EH (cell line): ENCODE results near the gene PMEL.
"Not testable (repeated sequence)": the region's sequence is repeated elsewhere in the genome, so short reads cannot be mapped to it uniquely, and the experiment has no call there.

Experiments
- DNase-seq: peaks from one replicate; pipeline ENCODE4 v3.0.0-alpha.2; 2015; ENCODE audit warnings: low read depth

PMEL gene

DNA sequence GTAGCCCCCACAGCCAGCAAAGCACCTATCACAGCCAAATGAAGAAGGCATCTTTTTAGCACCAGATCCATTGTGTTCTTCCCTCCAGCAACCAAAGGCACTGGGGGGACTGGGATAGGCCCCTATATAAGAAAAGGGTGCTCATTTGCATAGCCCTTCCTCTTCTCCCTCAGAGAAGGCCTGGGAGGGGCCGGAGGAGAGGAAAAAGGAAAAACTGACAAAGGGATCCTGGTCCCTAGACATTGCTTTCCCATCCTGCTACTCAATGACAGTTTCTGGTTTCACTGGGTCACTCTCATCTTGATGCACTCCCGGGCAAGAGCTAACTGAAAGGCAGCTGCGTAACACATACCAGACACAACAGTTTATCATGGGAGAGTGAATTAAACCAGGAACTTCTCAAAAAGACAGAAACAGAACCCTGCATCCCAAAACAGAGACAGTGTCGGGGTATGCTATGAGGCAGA is at the start of gene PMEL:
Gene PMEL, minus strand, starts transcription at position 102 of the 467 bp plus-strand sequence. Its CDS starts 31 bp downstream, at position 71.
- DNase-seq, result peak; percentile 27

DNA sequence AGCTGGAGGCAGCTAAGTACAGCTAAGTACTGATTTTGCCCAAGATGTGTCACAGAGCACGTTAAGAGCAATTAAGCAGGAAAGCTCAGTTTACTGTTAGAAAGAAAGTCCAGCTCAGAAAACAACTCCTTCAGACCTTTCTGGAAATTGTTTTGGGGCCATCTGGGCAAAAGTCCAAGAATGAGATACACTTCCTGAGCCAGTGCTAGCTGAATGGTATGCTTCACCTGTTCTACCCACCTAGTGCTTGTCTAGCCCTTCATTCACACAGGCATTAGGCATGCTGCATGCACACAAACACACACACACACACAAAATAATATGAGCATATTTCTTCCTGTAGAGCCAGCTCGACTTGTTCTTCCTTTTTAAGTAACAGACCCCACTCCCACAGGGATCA is 48.4 kb upstream of the PMEL start:
- no peak for DNase-seq

DNA sequence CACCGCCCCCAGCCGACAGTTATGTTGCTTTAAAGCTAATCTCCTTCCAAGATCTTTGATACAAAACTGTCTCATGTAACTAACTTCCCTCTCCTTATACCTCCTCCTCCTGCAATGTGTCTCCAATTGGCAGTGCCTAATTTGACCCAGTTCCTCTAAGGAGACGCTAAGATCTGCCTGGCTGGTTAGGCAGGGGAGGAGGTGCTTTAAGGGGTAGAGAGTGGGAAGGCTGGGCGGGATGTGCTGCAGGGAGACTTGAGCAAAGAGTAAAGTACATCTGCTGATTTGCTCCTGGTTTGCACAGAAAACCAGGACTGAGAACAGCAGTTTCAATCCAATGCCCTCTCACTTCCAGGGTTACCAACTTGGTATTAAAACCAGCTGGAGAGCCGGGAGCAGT is 47.6 kb upstream of the PMEL start:
- no peak for DNase-seq

DNA sequence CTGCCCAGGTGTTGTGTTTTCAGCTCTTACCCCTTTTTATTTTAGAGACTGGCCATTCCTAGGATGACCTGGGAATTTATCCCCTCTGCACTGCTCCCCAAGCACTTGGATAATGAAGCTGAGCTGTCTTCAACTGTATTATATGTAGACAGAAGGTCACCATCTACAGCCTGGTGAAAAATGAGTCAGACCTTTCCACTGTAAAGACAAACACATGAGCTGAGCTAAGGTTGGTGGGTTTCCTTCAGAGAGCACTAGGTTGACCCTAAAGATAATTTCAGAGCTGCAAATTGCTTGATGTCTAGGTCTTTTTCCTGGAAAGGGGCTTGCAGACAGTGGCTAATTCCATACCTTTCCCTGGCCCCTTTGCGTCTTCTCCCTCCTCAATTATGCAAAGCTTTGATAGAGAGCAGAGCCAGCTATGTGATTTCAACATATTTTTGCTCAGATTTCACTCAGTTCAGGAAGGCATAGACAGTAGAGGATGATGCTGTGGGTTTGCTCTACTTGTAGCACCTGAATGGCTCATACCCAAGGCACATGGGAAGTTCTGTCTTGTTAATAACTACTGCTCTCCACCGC is 45.8 kb upstream of the PMEL start:
- no peak for DNase-seq

DNA sequence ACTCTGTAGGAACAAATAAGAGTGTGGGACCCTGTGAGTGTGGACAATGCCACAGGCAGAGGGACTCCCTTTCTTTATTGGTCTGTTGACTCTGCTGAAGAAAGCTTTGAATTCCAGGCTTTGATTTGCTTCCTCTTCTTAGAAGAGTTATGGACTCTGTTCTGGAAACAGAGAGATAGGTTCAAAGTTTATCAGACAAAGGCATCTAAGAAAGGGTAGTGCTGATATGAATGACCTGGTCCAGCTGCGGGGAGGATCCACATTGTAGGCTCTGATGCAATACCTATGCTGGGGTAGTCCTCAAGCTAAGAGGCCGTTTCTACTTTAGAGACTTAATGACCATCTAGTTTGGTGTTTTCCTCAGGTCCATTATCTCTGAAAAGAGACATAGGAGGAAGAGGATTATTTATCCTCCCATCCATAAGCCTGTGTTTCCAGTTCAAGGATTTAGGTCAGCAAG is 44.3 kb upstream of the PMEL start:
- DNase-seq, result no peak

DNA sequence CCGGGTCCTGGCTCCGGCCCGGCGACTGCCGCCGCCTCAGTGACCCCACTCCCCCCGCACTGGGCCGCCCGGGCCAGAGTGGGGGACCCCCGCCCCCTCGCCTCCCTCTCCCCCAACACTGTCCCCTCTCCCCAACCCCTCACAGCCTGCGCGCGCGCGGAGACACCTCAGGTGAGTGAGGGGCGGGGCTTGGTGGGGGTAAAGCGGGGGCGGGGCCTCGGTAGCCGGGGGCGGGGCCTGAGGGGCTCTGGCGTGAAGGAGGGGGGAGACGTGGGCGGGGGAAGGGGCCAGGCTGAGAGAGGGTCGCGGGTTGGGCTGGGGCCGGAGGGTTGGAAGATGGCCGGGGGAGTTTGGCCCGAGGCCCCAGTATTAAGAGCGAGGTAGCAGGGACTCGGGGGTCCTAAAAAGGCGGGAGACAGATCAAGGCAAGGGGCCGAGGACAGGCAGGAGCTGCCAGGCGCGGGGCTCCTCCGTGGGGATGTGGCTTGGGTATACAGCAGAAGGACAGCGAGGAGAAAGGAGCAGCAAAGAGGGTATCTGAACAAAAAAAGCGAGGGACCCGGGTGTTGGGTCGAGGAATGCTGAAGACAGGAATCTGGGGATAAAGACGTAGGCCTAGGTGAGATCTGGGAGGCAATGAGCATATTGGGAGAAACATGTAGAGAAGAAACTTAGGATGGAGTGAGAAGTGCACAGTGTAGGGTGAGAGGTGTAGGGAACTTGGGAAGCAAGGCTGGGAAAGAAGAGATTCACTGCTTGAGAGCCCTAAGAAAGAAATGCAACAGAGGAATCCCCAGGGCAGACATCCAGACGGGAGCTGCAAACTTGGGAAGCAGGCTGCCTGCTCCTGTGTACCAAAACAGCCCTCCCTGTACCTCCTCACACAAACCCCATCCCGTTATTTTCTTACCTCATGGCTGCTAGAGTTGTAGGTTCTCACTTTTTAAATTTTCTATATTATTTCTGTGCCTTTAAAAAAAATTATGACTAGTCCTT is 42.0 kb upstream of the PMEL start:
- DNase-seq, result peak; percentile 35

DNA sequence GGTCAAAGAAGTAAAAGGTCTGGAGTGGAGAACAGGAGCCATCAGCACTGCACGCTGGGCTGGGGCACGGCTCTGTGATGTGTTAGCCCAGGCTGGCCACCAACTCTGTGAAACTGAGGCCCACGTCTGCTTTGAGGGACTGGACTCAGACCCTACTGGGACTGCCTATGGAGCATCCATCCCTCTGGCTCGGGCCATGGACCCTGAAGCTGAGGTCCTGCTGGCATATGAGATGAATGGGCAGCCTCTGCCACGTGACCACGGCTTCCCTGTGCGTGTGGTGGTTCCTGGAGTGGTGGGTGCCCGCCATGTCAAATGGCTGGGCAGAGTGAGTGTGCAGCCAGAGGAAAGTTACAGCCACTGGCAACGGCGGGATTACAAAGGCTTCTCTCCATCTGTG is 38.4 kb upstream of the PMEL start:
- no peak for DNase-seq

DNA sequence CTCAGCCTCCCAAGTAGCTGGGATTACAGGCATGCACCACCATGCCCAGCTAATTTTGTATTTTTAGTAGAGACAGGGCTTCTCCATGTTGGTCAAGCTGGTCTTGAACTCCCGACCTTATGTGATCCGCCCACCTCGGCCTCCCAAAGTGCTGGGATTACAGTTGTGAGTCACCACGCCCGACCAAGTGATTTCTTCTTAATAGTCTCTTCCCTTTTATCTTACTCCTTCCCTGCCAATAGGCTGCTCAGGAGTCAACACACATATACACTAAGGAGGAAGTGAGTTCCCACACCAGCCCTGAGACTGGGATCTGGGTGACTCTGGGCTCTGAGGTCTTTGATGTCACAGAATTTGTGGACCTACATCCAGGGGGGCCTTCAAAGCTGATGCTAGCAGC is 37.5 kb upstream of the PMEL start:
- not testable (repeated sequence) for DNase-seq

DNA sequence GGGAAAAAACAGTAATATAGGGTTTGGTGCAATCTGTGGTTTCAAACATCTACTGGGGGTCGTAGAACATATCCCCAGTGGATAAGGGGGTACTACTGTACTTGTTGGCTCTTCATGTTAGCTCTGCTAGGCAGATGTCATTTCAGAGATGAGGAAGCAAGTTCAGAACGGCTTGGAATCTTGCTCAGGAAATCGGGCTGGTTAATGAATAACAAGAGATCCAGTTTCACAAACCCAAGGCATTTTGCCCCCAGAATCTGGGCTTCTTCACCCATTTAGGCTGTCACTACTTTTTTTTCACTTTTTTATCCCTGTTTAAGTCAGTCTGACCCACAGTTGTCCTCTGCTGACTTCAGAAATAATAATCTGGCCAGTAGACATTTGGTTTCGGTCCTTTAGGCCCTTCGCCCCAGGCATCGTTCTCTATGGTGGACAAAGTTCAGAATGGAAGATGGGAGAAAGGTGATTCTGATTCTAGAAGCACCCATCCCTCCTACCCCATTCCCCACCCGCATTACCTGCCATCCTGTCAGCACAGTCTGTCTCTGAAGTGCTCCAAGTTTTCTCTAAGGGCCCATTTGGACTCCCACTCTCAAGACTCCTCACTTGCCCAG is 35.8 kb upstream of the PMEL start:
- DNase-seq, result no peak

DNA sequence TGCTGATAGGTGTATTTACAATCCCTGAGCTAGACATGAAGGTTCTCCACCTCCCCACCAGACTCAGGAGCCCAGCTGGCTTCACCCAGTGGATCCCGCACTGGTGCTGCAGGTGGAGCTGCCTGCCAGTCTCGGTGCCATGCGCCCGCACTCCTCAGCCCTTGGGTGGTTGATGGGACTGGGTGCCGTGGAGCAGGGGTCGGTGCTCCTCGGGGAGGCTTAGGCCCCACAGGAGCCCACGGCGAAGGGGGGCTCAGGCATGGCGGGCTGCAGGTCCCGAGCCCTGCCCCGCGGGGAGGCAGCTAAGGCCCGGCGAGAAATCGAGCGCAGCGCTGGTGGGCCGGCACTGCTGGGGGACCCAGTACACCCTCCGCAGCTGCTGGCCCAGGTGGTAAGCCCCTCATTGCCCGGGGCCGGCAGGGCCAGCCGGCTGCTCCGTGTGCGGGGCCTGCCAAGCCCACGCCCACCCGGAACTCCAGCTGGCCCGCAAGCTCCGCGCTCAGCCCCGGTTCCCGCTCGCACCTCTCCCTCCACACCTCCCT is 34.2 kb upstream of the PMEL start:
- not testable (repeated sequence) for DNase-seq

DNA sequence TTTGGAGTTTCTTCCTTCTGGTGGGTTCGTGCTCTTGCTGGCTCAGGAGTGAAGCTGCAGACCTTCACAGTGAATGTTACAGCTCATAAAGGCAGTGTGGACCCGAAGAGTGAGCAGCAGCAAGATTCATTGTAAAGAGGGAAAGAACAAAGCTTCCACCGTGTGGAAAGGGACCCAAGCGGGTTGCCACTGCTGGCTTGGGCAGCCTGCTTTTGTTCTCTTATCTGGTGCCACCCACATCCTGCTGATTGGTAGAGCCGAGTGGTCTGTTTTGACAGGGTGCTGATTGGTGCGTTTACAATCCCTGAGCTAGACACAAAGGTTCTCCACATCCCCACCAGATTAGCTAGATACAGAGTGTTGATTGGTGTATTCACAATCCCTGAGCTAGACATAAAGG is 33.7 kb upstream of the PMEL start:
- not testable (repeated sequence) for DNase-seq

DNA sequence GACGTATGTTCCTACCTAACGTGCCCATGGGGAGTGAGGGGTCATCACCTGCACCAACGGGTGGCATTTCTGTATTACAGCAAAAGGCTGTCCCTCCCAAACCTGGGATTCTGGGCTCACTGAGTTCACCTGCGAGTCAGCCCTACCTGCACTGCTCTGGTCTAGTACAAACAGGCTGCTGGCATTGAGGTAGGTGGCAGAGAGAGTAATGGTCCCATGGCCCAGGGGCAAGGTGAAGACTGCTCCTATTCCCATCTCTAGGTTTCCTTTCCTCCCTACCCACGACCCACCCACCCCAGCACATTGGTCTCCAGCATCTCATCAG is 31.7 kb upstream of the PMEL start:
- no peak for DNase-seq

DNA sequence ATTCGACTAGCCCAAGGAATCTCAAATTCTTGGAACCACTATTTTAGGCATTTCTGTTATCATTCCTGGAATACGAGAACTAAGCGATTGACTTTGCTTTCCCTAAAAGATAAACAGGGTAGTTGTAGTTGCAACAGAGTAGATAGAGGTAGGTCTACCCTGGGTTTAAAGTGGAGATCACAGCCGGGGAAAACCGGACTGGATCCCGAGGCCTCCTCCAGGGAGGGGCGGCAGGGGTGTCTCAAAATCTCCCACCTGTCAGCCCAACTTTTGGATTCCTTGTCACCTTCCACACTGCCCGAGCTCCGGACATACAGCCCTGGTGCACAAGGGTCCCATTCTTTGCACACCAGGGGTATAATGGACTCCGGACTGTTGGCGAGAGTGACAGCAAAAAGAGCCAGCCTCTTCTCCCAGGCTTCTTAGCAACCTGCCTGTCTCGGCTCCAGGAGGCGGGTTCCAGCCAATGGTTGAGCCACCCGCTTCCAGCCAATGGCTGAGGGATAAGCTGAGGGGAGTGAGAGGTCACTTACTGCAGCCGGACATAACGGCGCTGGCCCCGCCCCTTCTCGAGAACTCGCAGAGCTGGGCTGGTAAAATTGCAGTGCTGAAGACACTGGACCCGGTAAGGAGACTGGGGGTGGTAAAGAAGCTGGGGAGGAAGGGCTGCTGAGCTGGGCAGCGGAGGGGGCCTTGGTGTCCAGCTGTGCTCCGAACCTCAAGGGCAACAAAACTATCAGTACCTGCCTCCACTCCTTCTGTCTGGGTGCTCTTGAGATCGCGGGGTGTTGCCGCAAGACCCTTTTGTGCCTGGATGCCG is 31.1 kb upstream of the PMEL start, which contains the start of gene SUOX:
Gene SUOX, plus strand, starts transcription at position 562 of the 820 bp plus-strand sequence. CDS start 4,946 bp downstream, outside the sequence.
- DNase-seq, result peak; percentile 98

DNA sequence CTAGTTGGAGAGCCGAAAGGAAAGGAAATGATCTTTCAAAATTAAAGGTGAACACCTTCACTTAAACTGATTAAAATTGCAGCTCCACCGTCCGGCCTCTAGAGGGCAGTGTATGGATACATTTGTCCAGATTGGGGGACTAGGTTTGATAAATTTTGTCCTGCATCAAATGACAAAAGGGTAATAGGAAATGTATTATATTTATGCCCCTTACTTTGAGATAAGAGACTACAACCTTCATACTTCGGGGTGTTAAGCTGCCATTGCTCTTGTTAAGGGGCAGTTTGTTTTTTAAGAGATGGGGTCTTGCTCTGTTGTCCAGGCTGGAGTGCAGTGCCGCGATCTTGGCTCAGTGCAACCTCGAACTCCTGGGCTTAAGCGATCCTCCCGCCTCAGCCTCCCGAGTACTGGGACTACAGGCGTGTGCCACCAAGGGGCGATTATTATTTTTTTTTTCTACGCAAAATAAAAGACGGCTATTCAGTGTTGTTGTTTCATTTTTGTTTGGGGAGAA is 30.4 kb upstream of the PMEL start:
- peak; percentile 70 for DNase-seq

DNA sequence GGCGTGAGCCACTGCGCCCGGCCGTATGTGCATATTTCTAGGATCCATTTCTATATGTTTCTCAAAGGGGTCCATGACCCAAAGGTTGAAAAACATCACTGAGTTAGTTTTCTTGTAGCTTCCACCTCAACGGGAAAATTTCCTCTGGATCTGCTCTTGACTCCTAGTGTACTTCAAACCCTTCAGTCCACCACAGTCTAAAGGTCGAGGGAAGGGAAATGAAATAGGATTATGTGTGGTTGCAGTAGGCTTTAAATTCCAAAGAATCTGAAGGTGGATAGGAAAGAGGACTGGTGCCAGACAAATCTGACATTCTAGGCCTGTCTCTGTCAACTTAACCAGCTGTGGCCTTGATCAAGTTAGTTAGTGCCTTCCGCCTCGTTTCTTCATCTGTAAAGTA is 29.5 kb upstream of the PMEL start:
- no peak for DNase-seq

DNA sequence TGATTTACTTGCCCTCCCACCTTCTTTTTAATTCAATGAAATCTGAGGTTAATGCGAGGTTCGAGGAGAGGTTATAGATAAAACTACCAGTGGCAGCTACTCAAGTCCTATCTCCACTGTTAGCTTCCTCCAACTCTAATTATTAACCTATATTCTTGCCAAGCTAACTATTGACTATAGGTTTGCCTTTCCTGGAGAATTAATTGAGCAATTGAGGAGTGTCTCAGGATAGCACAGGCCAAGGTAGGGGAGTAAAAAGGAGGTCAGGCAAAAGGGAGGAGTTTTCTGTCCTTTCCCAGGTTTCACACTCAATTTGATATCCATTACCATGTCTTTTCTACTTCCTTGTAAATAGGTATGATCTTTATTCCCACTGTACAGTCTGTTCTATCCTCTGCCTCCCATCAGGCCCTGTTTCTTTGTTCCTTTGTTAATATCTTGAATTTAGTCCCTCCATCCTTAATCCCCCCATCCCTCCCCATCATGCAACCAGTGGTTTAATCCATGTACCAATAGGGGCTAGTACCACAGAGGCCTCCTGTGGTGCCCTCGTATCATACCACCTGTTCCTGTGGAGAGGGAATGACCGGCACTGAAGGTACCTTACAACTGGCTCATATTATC is 27.5 kb upstream of the PMEL start:
- no peak for DNase-seq

DNA sequence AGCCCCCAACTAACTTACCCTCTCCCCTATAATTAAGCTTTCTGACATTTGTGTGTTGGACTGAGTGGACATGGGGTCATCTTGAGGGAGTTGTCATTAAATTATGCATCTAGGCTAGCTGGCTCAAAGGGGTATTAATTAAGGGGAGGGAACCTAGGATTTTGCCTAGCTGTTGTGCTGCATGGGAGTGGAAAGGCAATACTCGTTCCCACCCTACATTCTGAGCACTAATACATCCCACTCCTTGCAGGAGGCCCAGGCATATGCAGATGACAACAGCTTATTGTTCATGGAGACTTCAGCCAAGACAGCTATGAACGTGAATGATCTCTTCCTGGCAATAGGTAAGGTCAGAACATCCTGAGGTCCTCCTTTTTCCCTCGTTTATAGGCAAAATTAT is 25.3 kb upstream of the PMEL start:
- no peak for DNase-seq

DNA sequence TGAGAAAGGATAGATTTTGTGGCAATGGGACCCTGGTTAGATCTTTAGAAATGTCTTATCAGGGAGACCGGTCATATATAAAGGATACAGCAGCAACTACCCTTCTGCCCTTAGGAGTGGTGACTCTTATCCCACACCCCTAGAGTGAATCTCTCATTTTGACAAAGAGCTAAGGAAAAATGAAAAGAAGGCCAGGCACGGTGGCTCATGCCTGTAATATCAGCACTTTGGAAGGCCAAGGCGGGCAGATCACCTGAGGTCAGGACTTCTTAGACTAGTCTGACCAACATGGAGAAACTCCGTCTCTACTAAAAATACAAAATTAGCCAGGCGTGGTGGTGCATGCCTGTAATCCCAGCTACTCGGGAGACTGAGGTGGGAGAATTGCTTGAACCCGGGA is 20.1 kb upstream of the PMEL start:
- not testable (repeated sequence) for DNase-seq

DNA sequence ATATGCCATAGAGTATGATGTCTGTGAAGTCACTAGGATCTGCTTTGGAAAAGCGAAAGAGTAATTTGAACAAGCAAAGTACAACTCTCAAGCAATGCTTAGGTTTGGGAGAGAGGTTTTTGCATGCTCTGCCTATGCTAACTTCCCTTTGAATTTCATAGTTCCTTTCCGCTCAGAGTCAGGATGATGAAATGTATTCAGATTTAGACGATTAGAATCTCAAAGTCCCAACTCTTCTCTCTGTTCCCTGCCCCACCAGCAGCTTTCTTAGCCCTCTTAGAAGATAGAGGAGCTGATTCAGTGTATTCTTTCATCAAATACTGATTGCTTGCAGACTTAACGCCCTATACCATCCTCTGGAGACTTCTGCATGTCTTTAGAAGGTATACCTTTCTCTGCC is 19.5 kb upstream of the PMEL start:
- no peak for DNase-seq

DNA sequence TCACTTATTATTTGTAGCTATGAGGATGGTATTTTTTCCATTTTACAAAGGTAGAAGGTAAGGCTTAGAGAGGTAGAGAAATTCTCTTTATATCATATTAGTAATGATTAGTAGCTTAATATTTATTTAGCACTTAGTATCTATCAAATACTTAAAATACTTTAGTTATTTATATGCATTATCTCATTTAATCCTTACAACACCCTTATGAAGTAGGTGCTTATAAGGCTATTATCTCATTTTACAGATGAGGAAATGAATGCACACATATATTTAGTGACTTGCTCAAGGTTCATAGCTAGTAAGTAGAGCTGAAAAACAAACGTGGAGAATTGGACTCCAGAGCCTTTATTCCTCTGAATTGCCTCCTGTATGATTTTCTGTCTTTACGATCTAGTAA is 19.0 kb upstream of the PMEL start:
- no peak for DNase-seq
